ENCODE results near the gene LYPLA2. TPM values are rescaled to one million over a fixed set of nuclear protein-coding genes. Genes with fewer than 3 reads are reported as not detected.

Gene LYPLA2
- total and polyA plus RNA-seq, 2 of the 8 experiments (the other 6 are each of a cell fraction or from before 2014, with no cell fraction given), result 138 to 211 TPM

- TF ChIP-seq, protein P1, sequence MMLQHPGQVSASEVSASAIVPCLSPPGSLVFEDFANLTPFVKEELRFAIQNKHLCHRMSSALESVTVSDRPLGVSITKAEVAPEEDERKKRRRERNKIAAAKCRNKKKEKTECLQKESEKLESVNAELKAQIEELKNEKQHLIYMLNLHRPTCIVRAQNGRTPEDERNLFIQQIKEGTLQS (IDR thresholded peaks at IDR 0.05; ENCODE audit: insufficient read depth, low read depth, low read length), result no peak
- TF ChIP-seq RAD21 (IDR thresholded peaks at IDR 0.05 in 1 of 2, conservative IDR thresholded peaks at IDR 0.05 in 1 of 2; ENCODE audit: low read depth in 2 of 2, low read length in 2 of 2), result no peak
These were observed 32.8 kb downstream of the LYPLA2 start (continued) for GRCh38 chr1:23823767-23824166.

All from H1 (cell line).